GM18519 (cell line): ENCODE measurements around the gene RALGPS2.
"Not testable (repeated sequence)": the region's sequence is repeated elsewhere in the genome, so short reads cannot be mapped to it uniquely, and the experiment has no call there.

Experiments used
- ATAC-seq: cut with Tn5 transposase; IDR thresholded peaks from one replicate; pipeline ENCODE4 v1.9.1; 2021; ENCODE audit warnings: mild to moderate bottlenecking, moderate library complexity; ENCODE audit not compliant: unreplicated experiment, low FRiP score

The RALGPS2 gene

DNA sequence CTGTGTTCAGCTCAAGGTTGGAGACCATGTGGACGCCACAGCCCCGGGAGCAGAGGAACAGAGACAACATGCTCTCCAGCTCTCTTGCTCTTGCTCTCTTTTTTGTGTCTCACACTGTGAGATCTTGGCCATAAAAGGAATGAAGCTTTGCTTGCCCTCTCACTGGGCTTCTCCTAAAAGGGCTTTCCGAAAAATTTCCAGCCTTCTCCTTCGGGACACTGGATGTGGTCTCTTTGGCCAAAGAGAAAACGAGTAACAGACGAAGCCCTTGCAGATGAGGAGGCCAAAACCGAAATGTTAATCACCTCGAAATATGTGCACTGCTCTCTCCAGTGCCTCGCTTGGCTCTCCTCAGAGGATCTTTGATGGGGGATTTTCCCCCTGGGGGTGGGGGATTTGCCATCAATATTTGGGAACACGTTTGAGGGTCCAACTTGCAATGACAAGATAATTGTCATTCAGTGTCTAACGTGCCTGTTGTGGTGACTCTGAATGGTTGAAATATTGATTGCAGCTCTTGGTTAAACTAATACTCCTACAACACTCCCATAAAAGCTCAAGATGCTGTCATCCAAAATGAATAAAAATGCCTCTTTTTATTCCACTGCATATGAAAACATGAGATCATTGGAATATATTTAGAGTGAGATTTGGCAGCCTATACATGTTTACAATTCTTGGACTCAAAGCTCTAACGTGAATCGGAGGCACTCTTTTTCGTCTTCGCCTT lies 214.5 kb downstream of the RALGPS2 start:
- no peak for ATAC-seq

DNA sequence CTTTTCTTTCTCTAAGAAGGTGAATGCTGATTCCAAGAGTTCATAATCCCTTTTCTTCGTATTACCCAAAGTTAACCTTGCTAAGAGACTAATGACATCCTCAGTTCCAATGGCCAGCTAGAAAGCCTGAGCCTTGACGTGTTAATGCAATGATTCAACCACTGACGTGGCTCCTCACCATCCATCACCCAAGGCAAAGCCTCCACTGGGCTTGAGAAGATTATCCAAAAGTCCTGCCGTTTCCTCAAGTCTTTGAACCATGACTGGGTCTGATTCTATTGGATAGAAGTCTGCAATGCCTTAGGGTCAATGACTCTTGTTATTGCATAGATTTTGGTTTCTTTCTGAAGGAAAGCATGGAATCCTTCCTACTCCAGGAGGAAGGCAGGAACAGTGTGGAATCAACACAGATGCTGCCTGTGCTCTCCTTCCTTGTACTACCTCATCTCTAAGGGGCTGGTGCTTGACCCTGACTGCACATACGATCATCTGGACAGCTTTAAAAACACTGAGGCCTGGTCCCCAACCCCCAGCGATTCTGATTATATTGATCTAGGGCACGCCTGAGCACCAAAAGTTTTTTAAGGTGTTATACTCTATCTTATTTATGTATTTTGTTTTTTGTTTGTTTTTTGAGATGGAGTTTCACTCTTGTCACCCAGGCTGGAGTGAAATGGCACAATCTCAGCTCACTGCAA lies 215.2 kb downstream of the RALGPS2 start:
- no peak for ATAC-seq

DNA sequence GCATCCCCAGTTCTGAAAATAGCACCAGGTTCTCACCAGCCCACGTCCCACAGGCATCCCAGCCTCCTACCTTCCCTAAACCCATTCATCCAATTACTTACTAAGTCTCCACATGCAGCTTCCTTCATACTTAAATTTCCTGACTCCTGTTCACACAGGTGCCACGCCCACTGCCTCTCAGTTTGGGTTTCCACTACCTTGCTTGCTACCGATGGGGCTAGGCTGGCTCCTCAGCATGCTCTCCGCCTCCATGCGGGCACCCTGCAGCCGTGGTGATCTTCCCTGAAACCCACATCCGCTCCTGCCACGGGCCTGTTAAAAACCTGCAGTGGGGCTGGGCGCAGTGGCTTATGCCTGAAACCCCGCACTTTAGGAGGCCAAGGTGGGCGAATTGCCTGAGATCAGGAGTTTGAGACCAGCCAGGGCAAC lies 216.2 kb downstream of the RALGPS2 start:
- ATAC-seq = no peak

DNA sequence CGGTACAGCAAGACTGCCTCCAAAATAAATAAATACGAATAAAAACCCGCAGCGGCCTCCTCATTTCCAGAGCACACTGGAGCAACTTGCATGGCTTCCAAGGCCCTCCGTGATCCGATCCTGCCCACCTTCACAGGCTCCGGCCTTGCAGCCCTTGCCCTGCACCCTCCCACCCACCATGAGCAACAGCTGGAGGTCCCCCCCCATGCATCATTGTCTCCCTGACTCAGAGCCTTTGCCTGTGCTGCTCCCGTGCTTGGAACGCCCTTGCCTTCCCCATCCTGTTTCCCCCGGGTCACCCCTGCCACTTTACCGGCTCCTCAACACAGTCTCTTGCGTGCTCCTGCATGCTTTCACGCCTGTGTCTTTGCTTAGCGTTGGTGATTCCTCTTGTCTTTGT lies 216.8 kb downstream of the RALGPS2 start:
- no peak for ATAC-seq

DNA sequence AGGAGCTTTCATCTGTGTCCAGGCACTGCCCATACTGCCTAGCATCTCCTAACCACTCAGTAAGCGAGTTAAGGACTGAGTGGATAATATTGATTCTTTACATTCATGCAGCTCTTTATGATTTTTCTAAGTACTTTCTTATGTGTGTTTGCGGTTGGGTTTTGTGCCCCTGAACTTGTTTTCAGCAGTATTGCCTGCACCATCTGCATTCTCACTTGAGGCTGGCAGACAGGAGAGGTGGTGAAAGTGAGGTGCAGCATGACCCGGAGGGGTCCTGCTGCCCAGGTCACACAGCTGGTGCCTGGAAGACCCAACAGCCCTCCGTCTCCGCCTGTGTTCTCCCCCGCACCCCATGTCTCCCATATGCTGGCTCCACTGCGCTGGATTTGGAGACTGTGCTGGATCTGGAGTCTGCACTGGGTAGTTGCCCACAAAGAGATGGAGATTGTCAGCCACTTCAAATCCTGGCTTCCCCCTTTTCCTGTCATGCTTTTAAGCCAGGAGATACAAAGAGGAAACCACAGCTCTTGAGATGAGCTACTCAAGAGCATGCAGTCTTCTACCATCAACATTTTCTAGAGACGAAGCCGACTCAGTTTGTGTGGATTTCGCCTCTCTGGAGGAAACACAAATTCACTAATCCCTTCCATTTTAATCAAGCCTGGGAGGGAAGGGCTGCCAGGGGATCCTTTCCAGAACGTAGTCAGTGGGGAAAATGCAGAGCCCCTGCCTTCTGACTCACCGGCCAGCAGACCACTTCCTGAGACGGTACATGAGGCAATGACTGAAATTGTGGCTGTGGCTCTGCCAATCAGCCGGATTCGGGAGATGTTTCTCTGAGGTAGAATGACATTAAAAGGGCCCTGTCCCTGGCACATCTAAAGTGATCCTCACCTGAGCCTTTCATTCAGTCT lies 217.5 kb downstream of the RALGPS2 start:
- ATAC-seq = no peak

DNA sequence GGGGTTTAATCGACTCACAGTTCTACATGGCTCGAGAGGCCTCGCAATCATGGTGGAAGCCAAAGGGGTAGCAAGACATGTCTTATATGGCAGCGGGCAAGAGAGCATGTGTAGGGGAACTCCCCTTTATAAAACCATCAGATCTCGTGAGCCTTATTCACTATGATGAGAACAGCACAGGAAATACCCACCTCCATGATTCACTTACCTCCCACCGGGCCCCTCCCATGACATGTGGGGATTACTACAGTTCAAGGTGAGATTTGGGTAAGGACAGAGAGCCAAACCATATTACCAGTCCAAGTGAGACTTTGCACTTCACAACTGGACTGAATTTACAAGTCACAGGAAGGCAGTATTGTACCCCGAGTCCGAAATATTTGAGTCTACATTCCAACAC lies 219.7 kb downstream of the RALGPS2 start:
- no peak for ATAC-seq

DNA sequence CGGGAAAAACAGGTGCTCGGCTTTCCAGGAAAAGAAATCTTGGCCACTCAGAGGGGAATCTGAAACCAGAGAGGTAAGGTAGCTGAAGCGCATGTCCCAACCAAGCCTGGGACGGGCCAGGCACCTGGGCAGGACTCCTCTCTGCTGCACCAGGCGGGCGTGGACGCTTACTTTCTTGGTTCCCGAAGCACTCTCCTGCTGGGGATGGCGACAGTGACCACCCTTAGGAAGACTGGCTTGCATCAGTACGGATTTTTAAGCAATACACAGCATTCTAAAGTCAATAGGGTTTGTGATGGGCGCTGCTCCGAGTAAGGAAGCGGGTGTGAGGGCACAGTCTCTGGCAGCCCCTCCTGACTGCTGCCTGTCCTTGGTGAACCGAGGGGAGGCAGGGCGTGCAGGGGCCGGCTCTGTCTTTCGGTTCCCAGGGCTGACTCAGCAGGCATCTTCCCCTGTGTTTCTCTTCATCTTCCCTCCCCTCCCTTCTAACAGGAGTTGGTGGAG lies 220.8 kb downstream of the RALGPS2 start:
- no peak for ATAC-seq

DNA sequence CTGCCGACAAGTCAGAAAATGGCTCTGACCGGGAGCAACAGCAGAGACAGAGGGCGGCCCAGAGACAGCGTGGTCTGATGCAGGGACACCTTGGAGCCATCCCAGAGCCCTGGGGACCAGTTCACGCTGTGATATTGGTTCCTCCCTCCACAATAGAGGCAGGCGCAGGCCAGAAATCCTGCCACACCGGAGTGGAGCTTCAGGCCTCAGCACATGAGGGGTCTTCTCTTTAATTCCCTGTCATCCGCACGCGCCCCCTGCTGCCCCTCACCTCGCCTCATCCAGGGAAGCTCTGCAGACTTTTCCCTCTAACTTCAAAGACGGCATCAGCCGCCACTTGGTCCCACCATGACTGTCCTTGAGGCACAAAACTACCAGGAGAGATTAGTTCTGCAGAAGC lies 221.4 kb downstream of the RALGPS2 start:
- ATAC-seq = no peak

DNA sequence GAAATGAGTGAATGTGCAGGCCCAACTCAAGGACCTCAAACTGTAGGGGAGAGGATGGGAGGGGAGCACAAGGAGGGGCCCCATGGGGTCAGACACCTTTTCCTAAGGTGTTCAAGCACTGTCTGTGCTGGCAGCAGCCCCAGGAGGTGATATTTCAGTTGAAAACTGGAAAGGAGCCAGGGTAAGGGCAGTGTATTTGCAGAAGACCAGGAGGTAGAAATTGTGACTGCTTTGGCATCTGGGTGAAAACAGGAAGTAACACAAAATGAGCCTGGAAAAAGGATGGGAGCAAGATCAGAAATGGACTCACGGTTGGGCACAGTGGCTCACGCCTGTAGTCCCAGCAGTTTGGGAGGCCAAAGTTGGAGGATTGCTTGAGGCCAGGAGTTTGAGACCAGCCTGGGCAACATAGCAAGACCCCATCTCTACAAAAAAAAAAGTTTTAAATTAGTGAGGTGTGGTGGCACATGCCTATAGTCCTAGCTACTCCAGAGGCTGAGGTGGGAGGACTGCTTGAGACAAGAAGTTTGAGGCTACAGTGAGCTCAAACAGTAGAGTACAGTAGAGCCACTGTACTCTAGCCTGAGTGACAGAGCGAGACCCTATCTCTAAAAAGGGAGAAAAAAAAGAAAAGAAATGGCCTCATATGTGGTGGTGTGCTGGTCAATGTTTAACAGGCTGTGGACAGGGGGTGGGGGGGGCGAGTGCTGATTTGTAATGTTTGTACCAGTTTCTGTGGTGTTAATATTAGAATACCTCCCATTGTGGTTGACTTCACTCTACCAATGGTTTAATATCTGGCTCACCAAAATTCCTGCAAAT lies 222.0 kb downstream of the RALGPS2 start:
- ATAC-seq = no peak

DNA sequence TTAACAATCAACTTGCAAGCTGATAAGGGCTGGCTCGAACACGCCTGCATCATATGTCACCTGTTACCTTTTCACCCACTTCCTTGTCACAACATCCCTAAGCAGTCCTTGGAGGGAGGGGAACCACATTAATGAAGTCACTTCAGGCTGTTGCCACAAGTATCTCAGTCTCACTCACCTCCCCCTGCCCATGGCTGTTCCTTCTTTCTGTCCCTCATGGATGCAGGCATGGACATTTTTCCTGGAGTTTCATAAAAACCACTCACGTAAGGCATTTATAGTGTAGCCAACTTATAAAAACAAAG lies 222.6 kb downstream of the RALGPS2 start:
- no peak for ATAC-seq

DNA sequence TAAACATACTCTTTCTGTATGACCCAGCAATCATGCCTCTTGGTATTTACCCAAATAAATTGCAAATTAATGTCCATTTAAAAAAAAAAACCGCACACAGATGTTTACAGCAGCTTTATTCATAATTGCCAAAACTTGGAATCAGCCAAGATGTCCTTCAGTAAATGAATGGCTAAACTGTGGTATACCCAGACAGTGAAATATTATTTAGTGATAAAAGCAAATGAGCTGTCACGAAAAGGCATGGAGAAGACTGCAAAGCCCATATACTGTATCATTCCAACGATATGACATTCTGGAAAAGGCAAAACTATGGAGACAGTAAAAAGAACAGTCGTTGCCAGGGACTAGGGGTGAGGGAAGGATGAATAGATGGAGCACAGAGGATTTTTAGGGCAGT lies 223.6 kb downstream of the RALGPS2 start:
- ATAC-seq = no peak

DNA sequence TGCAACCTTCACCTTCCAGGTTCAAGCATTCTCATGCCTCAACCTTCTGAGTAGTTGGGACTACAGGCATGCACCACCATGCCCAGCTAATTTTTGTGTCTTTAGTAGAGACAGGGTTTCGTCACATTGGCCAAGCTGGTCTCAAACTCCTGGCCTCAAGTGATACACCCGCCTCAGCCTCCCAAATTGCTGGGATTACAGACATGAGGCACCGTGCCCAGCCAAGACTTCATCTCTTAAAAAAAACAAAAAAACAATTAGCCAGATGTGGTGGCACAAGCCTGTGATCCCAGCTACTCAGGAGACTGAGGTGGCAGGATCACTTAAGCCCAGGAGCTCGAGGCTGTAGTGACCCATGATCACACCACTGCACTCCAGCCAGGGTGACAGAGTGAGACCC lies 224.8 kb downstream of the RALGPS2 start:
- ATAC-seq = not testable (repeated sequence)

DNA sequence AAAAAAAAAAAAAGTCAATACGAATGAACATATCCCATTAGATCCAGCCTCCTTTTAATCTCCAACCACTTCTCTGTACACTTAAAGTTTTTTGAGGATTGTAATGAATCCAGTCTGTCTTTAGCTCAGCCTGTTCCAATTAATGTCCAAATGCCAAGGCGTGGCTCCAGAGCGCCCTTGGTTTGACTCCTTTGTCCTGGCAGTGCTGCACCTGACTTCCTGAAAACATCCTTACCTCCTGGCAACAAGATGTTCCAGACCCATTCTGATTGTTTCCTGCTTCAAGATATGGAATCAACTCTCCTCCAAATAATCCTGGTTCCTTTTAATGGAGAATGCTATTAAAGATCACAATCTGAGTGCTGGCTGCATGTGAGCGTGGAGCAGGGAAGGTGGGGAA lies 226.6 kb downstream of the RALGPS2 start:
- no peak for ATAC-seq

DNA sequence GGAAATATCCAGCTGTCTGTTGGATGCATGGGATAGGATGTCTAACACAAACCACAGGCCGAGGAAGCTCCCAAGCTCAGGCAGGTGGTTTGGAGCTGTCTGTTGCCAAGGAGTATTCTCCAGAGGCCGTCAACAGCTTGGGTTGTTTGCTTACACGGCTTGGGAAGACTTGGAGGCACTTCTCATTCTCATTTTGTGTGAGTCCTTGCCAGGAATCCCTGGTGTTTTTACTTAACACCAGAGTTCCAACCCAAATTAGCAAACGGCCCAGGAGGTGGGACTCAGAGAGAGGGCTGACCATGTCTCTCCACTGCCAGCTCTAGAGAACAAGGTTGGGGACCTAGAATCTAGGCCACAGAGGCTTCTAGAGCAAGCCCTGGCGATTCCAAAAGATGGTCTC lies 228.0 kb downstream of the RALGPS2 start:
- no peak for ATAC-seq

DNA sequence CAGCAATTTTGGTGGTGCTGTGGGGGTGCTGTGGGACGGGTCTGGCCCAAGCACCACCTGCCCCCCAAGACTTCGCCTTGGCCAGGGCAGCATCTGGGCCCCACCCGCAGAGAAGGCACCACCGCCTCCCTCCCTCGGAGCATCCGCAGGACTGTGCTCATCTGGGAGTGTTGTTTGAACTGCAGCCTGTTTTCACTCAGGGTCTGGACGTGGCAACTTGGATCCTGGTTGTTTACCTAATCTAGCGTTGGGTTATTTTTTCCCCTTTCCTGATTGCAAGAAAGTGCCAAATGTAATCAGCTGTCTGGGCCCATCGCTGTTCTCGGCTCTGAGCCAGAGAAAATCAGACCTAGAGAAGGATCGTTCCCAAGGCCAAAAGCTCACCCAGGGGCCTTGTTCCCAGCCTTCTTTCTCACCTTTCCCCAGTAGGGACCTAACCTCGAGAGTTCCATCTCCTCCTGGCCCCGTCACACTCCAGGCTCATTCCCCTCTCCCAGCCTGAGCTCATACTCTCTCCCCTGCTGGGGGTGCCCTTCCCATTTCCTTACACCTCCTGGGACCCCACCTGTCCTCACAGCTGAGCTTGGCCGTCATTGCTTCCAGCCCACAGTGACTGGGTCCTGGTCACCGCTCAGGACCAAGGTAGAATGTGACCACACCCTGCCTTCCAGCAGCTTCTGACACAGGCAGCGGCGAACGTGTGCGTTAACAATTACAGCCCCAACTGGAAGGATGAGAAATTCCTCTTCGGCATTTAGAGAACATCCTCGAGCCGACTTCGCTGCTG lies 228.7 kb downstream of the RALGPS2 start:
- ATAC-seq = no peak

DNA sequence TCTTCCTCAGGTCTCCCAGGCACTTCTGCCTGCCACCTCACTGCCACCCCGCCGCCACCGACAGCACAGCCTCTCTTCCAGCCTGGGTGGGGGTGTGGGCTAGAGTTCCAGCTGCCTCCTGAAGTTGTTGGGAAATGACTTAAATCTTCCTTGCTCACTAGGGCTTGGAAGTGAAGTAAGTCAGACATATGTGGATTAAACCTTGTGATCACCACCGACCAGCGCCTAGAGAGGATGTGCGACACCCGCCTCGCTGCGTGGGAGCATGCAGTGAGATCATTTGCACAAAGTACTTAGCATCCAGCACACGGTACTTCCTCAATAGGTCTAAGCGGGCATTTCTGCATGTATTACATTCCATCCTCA lies 229.3 kb downstream of the RALGPS2 start:
- ATAC-seq = no peak

DNA sequence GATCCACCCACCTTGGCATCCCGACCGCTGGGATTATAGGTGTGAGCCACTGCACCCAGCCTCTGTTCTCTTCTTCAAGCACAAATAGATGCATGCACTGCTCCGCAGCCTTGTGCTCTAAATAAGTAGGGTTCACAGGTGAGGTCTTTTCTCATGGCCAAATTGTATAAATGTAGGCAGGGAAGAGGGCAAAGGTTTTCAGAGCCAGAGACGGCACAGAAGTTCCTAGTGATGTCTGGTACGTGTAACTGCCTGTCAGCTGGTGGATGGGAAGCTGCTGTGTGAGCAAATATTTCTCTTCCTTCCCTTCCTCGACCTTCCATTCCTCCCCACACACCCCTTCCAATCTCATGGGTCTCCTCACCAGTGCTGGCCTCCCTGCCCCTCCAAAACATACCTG lies 229.9 kb downstream of the RALGPS2 start:
- ATAC-seq = no peak

DNA sequence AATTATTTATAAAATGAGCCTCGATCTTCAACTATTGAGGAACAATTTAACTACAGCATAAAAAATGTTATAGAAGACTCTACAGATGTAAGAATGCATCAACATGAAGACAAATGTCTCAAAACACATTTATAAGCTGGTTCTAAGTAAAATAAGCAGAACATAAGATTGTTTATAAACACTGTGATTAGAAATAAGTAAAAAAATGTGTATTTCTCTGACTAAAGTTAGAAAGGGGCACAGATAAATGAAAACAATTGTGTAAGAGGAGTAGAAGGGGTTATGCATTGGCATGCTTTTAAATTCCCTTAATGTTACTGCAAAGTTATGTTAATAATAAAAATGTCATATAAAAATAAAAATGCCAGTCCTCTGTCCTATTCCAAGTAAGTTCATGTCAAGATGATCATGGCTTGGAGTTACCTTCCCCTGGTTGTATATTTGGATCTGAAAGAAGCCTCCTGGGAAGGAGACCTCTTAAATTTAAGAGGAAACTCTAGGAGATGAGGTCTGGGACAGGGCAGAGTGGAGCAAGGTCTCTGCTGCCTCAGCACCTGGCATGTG lies 230.4 kb downstream of the RALGPS2 start:
- no peak for ATAC-seq

DNA sequence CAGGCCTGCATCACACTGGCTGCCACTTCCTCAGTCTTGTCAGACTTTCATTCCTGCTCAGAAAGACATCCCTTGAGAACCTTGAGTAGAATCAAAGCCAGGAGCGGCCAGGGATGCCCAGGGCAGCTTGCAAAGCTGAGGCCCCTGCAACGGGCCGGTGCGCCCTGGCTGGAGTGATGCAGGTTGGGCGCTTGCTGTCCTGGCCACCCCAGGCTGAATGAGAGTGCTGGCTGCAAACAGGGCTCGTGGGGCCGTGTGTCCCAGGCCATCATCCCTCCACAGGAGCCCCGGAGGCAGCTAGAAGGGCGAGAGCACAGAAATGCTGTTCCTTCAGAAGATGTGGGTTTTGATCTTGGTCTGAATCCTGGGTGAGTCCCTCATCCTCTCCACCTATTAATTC lies 233.4 kb downstream of the RALGPS2 start:
- ATAC-seq = no peak
